Naive thymus-derived CD4-positive, alpha-beta T cell (primary cell): ENCODE results near the gene RASAL2. TPM values are rescaled to one million over a fixed set of nuclear protein-coding genes. Genes with fewer than 3 reads are reported as not detected.

Source experiments
- ATAC-seq: fragments of 150-1000 bp; cut with Tn5 transposase; 2 replicates; pipeline ENCODE4 v1.10.0; 2021; ENCODE audit warnings: mild to moderate bottlenecking, moderate library complexity
- CTCF ChIA-PET: fragments of 350-600 bp; sonication (Branson Sonifier 250); formaldehyde crosslinking; loops from one replicate; lab custom pipeline; 2021; ENCODE audit warnings: antibody characterized with exemption; lab: Charles Lee
- POLR2A ChIA-PET: fragments of 350-600 bp; sonication (Branson Sonifier 250); formaldehyde crosslinking; loops from one replicate; lab custom pipeline; 2021; ENCODE audit warnings: antibody characterized with exemption, inconsistent platforms; lab: Charles Lee
- DNase-seq, 9 donors: peaks; one replicate each; pipeline versions ENCODE4 v3.0.0 to v3.0.0-alpha.2; 2020 to 2022; ENCODE audit warnings: mixed read lengths in 1 of 9
- H3K27ac ChIP-seq: one replicate; pipeline ENCODE4 v1.7.0; 2013; ENCODE audit warnings: mild to moderate bottlenecking, low read depth, low read length, moderate library complexity
- H3K27me3 ChIP-seq, 2 donors: one replicate each; pipeline ENCODE4 v1.7.0; 2013; ENCODE audit warnings: low read length in 2 of 2, mild to moderate bottlenecking in 2 of 2, moderate library complexity in 2 of 2; ENCODE audit not compliant: control insufficient read depth in 2 of 2, insufficient read depth in 2 of 2
- H3K36me3 ChIP-seq, 3 experiments: 1 replicate in 2 of 3; 2 replicates in 1 of 3; pipeline ENCODE4 v1.7.0; 2013; ENCODE audit warnings: low read length in 3 of 3, mild to moderate bottlenecking in 3 of 3, moderate library complexity in 1 of 3; ENCODE audit not compliant: insufficient read depth in 3 of 3, control insufficient read depth in 2 of 3
- H3K4me1 ChIP-seq, 2 donors: one replicate each; pipeline ENCODE4 v1.7.0; 2013; ENCODE audit warnings: low read length in 2 of 2, mild to moderate bottlenecking in 2 of 2, moderate library complexity in 1 of 2; ENCODE audit not compliant: control insufficient read depth in 2 of 2, insufficient read depth in 2 of 2
- H3K4me3 ChIP-seq: 2 replicates; pipeline ENCODE4 v1.7.0; 2013; ENCODE audit warnings: mild to moderate bottlenecking, low read length
- H3K9me3 ChIP-seq, 3 experiments: 1 replicate in 2 of 3; 2 replicates in 1 of 3; pipeline ENCODE4 v1.7.0; 2013; ENCODE audit warnings: low read length in 3 of 3; ENCODE audit not compliant: control insufficient read depth in 2 of 3
- H3K27ac Mint-ChIP-seq, 9 donors: one replicate each; pipeline ENCODE4 v1.8.0; 2020 to 2022; ENCODE audit warnings: mixed read lengths in 9 of 9, mild to moderate bottlenecking in 8 of 9, moderate library complexity in 5 of 9, inconsistent platforms in 2 of 9
- H3K27me3 Mint-ChIP-seq, 5 donors: one replicate each; pipeline ENCODE4 v1.8.0; 2021 to 2022; ENCODE audit warnings: mixed read lengths in 5 of 5, mild to moderate bottlenecking in 1 of 5
- H3K36me3 Mint-ChIP-seq, 5 donors: one replicate each; pipeline ENCODE4 v1.8.0; 2020 to 2022; ENCODE audit warnings: mixed read lengths in 5 of 5, mild to moderate bottlenecking in 3 of 5, inconsistent platforms in 1 of 5
- H3K4me1 Mint-ChIP-seq, 7 donors: one replicate each; pipeline ENCODE4 v1.8.0; 2020 to 2022; ENCODE audit warnings: mixed read lengths in 7 of 7, mild to moderate bottlenecking in 3 of 7, inconsistent platforms in 1 of 7
- H3K4me3 Mint-ChIP-seq, 10 donors: one replicate each; pipeline ENCODE4 v1.8.0; 2020 to 2022; ENCODE audit warnings: mild to moderate bottlenecking in 10 of 10, mixed read lengths in 10 of 10, moderate library complexity in 6 of 10, inconsistent platforms in 2 of 10
- H3K9me3 Mint-ChIP-seq, 11 donors: one replicate each; pipeline ENCODE4 v1.8.0; 2020 to 2022; ENCODE audit warnings: mixed read lengths in 11 of 11, mild to moderate bottlenecking in 4 of 11, inconsistent platforms in 1 of 11, moderate library complexity in 1 of 11
- intact Hi-C, 2 donors: fragments of 100-400 bp; cut with micrococcal nuclease; formaldehyde crosslinking; loops; one replicate each; pipeline ENCODE4 v1.15.1; 2023
- polyA plus RNA-seq, 2 donors: library from polyadenylated mRNA; unstranded; fragments of 300-500 nt; fragmentation: Illumina TruSeq; gene quantifications; one replicate each; pipeline ENCODE4 v1.2.3, GENCODE V29; 2021
- total RNA-seq, 6 experiments: library from RNA in 5 of 6; stranded (reverse) in 5 of 6; gene quantifications; 1 replicate in 5 of 6; 2 replicates in 1 of 6; pipeline ENCODE4 v1.2.3 and lab custom pipeline; 2021 to 2026

The RASAL2 gene
- total and polyA plus RNA-seq, 7 experiments from 2014 or later: 0.11 to 0.69 (median 0.15) TPM; not detected in 3

DNA sequence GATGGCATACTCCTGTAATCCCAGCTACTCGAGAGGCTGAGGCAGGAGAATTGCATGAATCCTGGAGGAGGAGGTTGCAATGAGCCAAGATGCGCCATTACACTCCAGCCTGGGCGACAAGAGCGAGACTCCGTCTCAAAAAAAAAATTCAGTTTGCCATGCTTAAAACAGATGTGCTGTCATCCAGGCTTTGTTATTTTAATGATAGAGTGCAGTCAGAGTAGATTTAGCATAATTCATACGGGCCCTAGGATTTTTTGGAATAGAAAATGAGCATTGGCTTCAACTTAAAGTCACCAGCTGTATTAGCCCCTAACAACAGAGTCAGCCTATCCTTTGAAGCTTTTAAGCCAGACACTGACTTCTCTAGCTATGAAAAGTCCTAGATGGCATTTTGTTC is 124.6 kb downstream of the RASAL2 start:
- Mint-ChIP-seq H3K9me3 (peaks cover 0 to 10% (median 3%) of the 10 kb centered on the region in 11 donors), H3K36me3 (no peaks in the 10 kb centered on the region), H3K4me1 (no peaks in the 10 kb centered on the region), H3K27me3 (no peaks in the 10 kb centered on the region), H3K27ac (no peak overlapping the region), H3K4me3 (no peak overlapping the region)
- no peaks in the 10 kb centered on the region for H3K9me3 ChIP-seq
- H3K27ac ChIP-seq: no peak overlapping the region
- no peak overlapping the region for H3K4me3 ChIP-seq
- intact Hi-C loops: no loop called here
- H3K4me1 ChIP-seq: no peaks in the 10 kb centered on the region
- POLR2A ChIA-PET: no interaction called here
- CTCF ChIA-PET: no interaction called here
- H3K27me3 ChIP-seq: no peaks in the 10 kb centered on the region
- no peak for DNase-seq
- ATAC-seq: no peak
- H3K36me3 ChIP-seq: no peaks in the 10 kb centered on the region

DNA sequence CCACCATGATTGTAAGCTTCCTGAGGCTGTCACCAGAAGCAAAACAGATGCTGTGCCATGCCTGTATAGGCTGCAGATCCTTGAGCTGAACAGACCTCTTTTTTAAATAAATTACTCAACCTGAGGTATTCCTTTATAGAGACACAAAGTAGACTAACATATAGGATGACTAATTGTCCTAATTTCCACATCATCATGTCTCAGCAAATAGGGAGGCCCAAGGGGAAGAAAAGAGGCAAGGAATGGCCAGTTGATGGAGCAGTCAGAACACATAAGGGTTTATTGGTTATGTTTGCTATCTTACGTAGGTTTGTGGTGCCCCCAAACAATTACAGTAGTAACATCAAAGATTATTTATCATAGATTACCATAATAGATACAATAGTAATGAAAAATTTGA is 126.2 kb downstream of the RASAL2 start:
- no peak for DNase-seq
- Mint-ChIP-seq H3K9me3 (peaks cover 0 to 13% (median 2%) of the 10 kb centered on the region in 11 donors), H3K27me3 (no peaks in the 10 kb centered on the region), H3K36me3 (no peaks in the 10 kb centered on the region), H3K27ac (no peak overlapping the region), H3K4me3 (no peak overlapping the region), H3K4me1 (no peaks in the 10 kb centered on the region)
- Histone ChIP-seq H3K4me1 (no peaks in the 10 kb centered on the region), H3K27me3 (no peaks in the 10 kb centered on the region), H3K4me3 (no peak overlapping the region), H3K36me3 (no peaks in the 10 kb centered on the region), H3K9me3 (no peaks in the 10 kb centered on the region), H3K27ac (no peak overlapping the region)
- ChIA-PET CTCF (no interaction called here), POLR2A (no interaction called here)
- intact Hi-C loops: no loop called here
- ATAC-seq: no peak

DNA sequence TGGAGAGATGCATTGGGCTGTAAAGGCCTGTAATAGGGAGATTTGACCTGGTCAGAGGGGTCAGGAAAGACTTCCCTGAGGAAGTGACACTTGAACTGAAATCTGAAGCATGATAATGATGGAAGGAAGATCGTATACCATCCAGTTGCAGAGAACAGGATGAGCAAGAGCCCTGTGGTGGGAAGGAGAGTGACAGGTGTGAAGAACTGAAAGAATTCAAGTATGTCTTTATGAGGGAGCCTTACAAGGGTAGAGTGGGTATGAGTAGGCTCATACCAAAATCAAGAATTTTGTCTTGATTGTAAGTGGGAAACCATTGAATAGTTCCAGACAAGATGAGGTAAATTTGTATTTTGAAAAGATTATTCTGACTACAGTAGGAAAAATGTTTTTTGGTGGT is 129.4 kb downstream of the RASAL2 start:
- Mint-ChIP-seq H3K27ac (no peak overlapping the region), H3K9me3 (peaks cover 0 to 14% (median 2%) of the 10 kb centered on the region in 11 donors), H3K4me3 (no peak overlapping the region), H3K36me3 (no peaks in the 10 kb centered on the region), H3K4me1 (no peaks in the 10 kb centered on the region), H3K27me3 (peaks cover 0 to 7% (median 0%) of the 10 kb centered on the region in 5 donors)
- H3K4me3 ChIP-seq: no peak overlapping the region
- CTCF ChIA-PET: no interaction called here
- no peaks in the 10 kb centered on the region for H3K36me3 ChIP-seq
- H3K9me3 ChIP-seq: no peaks in the 10 kb centered on the region
- no peak overlapping the region for H3K27ac ChIP-seq
- intact Hi-C loops: no loop called here
- DNase-seq: no peak
- H3K4me1 ChIP-seq: no peaks in the 10 kb centered on the region
- POLR2A ChIA-PET: no interaction called here
- no peaks in the 10 kb centered on the region for H3K27me3 ChIP-seq
- no peak for ATAC-seq

DNA sequence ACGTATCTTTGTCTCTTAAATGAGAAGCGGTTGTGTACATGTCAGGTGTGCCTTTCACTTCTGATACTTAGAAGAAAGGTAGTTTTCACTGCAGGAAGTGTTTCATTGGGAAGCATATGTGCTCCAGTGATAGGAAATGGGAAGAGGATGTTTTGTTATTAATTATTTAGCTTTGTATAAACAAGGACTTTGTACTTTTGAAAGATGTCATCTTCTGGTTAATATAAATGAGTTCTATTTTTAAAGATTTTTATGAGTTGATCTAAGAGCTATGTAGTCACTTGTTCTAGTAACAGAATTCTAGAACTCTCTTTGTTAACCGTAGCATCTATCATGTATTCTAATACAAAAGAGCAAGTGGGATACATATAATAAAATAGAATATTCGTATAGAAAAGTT is 130.5 kb downstream of the RASAL2 start:
- Mint-ChIP-seq H3K27me3 (peaks cover 0 to 7% (median 0%) of the 10 kb centered on the region in 5 donors), H3K4me3 (no peak overlapping the region), H3K27ac (no peak overlapping the region), H3K4me1 (no peaks in the 10 kb centered on the region), H3K36me3 (no peaks in the 10 kb centered on the region), H3K9me3 (peaks cover 0 to 14% (median 2%) of the 10 kb centered on the region in 11 donors)
- Histone ChIP-seq H3K9me3 (no peaks in the 10 kb centered on the region), H3K27me3 (no peaks in the 10 kb centered on the region), H3K4me3 (no peak overlapping the region), H3K36me3 (no peaks in the 10 kb centered on the region), H3K4me1 (no peaks in the 10 kb centered on the region), H3K27ac (no peak overlapping the region)
- ATAC-seq (no peak), DNase-seq (no peak)
- ChIA-PET POLR2A (no interaction called here), CTCF (no interaction called here)
- intact Hi-C loops: no loop called here

DNA sequence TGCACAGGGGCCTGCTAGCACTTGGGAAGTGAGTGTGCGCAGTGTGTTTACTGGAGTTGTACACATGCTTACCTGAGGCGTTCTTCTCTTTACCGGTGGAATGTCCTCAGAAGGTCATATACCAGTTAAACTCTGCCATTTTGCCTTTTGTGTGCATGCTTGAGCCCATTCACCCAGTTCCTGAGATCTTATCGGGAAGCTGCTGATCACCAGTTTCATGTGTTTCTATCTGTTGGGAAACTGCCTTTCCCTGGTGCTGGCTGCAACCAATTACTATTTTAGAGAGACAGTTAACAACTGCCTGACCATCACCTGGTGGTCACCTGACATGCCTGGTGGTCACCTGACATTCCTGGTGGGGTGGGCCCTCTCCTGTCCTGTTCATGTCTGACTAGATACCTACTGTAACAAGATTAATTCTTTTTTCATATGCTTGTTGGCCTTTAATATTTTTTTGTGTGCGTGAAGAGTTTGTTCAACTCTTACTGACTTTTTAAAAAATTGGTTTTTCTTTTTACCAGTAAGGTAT is 137.0 kb downstream of the RASAL2 start:
- no peaks in the 10 kb centered on the region for H3K36me3 ChIP-seq
- H3K27me3 Mint-ChIP-seq: peaks cover 0 to 4% (median 0%) of the 10 kb centered on the region in 5 donors
- POLR2A ChIA-PET: no interaction called here
- no peak overlapping the region for H3K27ac Mint-ChIP-seq
- CTCF ChIA-PET: no interaction called here
- H3K4me1 ChIP-seq: no peaks in the 10 kb centered on the region
- intact Hi-C loops: no loop called here
- H3K4me1 Mint-ChIP-seq: no peaks in the 10 kb centered on the region
- H3K4me3 ChIP-seq: no peak overlapping the region
- DNase-seq (no peak), ATAC-seq (no peak)
- H3K27me3 ChIP-seq: no peaks in the 10 kb centered on the region
- H3K4me3 Mint-ChIP-seq: no peak overlapping the region
- no peaks in the 10 kb centered on the region for H3K36me3 Mint-ChIP-seq
- H3K27ac ChIP-seq: no peak overlapping the region
- H3K9me3 ChIP-seq: no peaks in the 10 kb centered on the region
- peaks cover 0 to 12% (median 2%) of the 10 kb centered on the region in 11 donors for H3K9me3 Mint-ChIP-seq

DNA sequence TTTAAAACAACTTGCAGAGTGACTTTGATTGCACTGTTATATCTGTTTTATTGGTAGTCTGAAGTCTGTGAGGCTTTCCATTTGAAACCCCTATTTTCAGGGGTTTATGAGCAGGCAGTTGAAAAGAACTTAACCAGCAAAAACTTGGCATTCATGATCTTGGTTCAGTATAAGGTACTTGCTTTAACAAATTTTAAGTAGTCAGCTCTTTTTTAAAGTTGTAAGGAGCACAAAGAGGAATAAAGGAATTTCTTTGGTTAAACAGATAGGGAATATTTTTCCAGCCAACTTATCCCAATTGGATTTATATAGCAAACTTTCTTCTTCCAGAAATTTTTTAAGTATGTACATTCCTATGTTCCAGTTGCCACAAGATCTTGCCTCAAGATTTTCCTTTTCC is 138.2 kb downstream of the RASAL2 start:
- ChIA-PET CTCF (no interaction called here), POLR2A (no interaction called here)
- Histone ChIP-seq H3K27me3 (no peaks in the 10 kb centered on the region), H3K9me3 (no peaks in the 10 kb centered on the region), H3K27ac (no peak overlapping the region), H3K4me1 (no peaks in the 10 kb centered on the region), H3K4me3 (no peak overlapping the region), H3K36me3 (no peaks in the 10 kb centered on the region)
- peaks cover 0 to 11% (median 0%) of the 10 kb centered on the region in 11 donors for H3K9me3 Mint-ChIP-seq
- H3K4me1 Mint-ChIP-seq: no peaks in the 10 kb centered on the region
- DNase-seq (no peak), ATAC-seq (no peak)
- H3K27ac Mint-ChIP-seq: no peak overlapping the region
- intact Hi-C loops: no loop called here
- H3K27me3 Mint-ChIP-seq: no peaks in the 10 kb centered on the region
- H3K4me3 Mint-ChIP-seq: no peak overlapping the region
- no peaks in the 10 kb centered on the region for H3K36me3 Mint-ChIP-seq

DNA sequence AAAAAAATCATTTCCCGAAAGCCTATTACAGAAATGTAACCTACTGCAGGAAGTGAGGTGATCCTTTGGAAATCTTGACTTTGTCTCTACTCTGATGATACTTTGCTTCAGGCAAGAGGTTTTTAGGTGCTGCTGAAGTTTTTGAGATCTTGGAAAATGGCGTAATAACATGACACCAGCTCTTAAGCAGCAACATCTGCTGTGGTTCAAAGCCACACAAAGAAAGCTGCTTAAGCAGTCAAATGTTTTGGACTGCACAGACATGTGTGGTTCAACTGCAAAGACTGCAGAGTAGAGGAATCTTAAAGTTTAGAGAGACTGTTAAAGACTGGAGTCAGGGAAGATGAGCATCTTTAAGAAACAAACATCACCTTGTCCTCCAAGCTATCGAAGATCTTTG is 139.0 kb downstream of the RASAL2 start:
- ATAC-seq: no peak
- intact Hi-C loops: no loop called here
- H3K27me3 ChIP-seq: no peaks in the 10 kb centered on the region
- H3K4me1 ChIP-seq: no peaks in the 10 kb centered on the region
- H3K36me3 ChIP-seq: no peaks in the 10 kb centered on the region
- no peak for DNase-seq
- Mint-ChIP-seq H3K4me3 (no peak overlapping the region), H3K9me3 (peaks cover 0 to 11% (median 0%) of the 10 kb centered on the region in 11 donors), H3K36me3 (no peaks in the 10 kb centered on the region), H3K27ac (no peak overlapping the region), H3K4me1 (no peaks in the 10 kb centered on the region), H3K27me3 (no peaks in the 10 kb centered on the region)
- CTCF ChIA-PET: no interaction called here
- H3K9me3 ChIP-seq: no peaks in the 10 kb centered on the region
- no peak overlapping the region for H3K4me3 ChIP-seq
- H3K27ac ChIP-seq: no peak overlapping the region
- POLR2A ChIA-PET: no interaction called here
